ENCODE measurements around the gene PTPRE.
"Not testable (repeated sequence)": the region's sequence is repeated elsewhere in the genome, so short reads cannot be mapped to it uniquely, and the experiment has no call there.

PTPRE gene

DNA sequence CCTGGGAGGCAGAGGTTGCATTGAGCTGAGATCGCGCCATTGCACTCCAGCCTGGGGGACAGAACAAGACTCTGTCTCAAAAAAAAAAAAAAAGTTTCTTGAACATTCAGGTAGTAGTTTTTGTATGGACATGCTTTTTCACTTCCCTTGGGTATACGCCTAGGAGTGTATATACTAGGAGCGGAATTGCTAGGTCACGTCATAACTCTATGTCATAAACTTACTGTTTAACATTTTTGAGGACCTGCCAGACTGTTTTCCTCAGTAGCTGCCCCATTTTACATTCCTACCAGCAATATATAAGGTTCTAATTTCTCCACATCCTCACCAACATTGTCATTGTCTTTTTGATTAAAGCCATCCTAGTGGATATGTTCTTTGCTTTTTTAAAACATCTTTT, 167.7 kb downstream of the PTPRE start:
- DNase-seq (ENCODE audit: low read depth), result no peak

DNA sequence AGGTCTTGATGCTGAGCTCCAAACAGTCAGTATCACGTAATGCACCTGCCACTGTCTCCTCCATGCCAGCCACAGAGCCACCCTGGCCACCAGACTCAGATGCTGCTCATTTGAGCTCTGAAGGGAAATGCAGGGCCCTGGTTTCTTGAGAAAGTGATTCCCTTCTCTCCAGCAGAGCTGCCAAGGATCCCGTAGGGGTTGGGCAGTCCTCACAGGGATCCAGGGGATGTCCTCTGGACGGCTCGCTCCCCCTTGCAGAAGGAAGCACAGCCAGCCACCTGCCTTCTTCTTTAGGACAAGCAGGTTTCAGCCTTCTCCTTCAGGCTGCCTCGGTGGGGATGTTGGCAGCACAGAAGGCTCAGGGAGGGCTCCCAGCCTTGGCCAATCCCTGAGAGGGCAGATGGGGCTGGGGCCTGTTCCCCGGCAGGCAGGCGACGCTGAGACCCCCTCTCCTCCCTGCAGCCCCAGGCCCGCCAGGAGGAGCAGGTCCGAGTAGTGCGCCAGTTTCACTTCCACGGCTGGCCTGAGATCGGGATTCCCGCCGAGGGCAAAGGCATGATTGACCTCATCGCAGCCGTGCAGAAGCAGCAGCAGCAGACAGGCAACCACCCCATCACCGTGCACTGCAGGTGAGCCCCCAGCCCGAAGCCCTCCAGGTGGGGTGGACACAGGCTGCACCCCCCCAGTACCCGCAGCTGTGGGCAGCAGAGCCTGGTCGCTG, 170.4 kb downstream of the PTPRE start:
- no peak for DNase-seq (ENCODE audit: low read depth)

DNA sequence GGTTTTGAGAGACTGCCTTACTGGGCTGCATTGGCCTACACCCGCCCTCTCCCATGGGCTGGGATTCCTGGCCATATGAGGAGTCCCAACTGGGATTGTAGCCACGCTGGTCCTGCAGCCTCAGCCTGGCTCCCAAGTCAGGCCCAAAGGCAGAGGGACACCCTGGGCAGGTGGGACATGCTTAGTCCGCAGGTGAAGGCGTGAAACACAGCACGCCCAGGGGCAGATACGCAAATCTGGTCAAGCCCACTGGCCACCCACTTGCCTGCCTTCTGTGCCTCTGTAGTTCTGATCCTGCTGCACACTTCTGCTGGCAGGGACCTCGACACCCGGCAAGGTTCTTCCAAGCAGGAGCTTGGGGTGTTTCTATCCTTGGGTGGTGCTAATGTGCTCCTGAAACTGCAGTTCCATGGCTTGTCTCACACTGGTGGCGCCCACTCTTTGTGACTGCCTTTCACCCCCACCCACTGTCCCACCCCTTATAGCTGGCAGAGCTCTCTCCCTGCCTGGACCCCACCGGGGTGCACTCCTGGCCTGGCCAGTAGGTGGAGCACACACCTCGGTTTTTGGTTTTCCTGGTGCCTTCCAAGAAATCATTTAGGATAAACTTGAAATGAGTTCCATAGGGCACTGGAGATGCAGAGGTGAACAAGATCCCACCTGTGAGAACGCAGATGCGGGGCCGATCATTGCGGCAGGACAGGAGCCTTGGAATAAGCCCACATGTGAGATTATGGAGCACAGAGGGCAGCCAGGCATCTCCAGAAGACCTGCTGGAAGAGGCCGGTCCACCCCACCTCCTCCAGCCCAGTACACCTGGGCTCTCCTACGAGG, 171.4 kb downstream of the PTPRE start:
- peak; percentile 51 for DNase-seq (ENCODE audit: low read depth)

DNA sequence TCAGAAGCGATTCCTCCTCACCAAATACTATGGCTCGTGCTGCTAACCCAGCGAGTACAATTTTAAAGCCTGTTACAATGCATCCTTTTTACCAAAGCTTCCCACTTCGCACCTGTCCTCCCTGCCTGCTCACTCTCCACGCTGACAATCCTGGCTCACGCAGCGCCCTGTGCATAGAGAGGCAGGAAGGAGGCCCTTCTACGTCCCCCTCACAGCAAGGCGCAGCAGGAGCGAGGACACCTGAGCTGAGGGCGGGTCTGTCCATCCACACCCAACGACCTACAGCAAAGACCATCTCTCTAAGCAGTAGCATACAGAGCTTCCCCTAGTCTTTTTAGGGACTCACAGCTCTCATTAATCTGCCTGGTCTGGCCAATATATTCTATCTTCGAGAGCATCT, 173.3 kb downstream of the PTPRE start:
- DNase-seq (ENCODE audit: low read depth), result no peak

DNA sequence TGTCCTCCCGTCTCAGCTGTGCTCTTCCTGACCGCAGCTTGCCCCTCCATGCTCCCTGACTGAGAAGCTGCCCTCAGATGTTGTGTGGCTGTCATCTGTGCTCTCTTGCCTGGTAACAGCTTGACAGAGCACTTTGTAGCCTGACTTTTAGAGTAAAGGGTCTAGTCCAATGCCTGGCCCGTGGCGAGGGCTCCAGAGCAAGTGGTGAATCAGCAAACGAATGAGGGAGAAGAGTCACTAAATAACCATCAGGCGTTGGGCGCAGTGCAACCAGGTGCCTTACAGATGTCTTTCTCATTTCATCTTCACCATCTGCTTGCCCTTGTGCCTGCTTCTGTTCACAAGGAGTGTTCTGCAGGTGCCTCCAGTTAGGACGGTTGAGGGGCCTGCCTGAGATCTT, 173.7 kb downstream of the PTPRE start:
- DNase-seq (ENCODE audit: low read depth), result no peak

DNA sequence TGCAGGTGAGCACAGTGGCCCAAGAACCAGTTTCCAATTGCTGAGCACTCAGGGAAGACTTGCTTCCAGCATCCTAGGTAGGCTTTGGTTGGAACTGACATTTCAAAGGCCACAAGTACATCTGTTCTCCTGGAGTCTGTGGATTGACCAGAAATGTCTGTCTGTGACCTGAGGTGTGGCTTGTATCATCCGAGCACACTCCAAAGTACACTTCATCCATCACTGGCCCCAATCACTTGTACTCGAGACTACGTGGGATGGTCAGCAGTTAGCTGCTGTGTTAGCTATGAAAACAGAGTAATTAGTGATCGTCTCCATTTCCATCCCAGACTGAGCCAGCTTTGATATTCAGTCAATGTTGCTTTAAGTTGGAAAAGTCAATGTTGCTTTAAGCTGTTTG, 174.3 kb downstream of the PTPRE start:
- no peak for DNase-seq (ENCODE audit: low read depth)

DNA sequence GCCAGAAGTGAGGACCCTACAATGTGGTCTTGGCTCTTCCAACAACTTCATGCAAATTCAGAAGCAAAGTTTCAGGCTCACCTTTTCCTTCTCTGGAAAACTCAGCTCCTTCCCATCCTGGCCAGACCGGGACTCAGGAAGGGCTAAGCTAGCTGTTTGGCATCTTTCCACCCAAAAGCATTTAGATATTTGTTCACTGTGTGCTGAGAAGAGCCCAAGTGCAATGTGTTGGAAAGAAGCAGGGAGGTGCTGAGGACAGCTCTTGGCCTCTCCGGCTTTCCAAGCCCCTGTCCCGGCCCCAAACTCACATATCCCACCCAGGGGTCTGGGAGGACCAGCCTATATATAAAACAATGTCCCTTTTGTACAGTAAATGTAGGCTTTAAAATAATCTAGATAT, 174.8 kb downstream of the PTPRE start:
- DNase-seq (ENCODE audit: low read depth), result no peak

DNA sequence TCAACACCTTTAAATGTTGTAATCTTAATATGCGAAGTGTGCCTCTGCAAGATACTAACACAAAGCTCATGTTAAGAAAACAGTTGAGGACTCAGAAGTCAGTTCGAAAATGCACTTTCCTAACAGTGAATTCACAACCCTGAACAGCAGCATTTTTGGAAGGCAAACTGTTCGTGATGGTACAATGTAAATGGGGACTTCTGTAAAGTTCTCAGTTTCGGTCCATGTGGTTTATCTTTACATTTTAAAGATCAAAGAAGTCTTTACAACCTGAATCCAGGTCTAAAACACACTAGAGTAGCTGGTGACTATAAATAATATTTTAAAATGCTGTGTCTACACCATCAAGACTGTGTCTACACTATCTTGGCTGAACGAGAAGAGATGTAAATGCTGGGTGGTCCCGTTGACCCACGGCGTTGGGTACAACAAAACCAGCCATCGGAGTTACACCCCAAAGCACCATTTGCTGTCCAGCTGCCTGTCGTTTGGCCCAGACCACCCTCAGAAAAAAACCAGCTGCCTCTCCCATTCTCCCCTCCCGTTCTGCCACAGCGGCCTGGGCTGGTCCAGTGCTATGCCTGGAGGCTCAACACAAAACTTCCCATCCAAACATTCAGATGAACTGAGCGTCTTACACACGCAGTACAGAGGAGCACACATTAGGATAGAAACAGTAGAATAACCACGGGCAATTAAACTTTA, 176.4 kb downstream of the PTPRE start:
- no peak for DNase-seq (ENCODE audit: low read depth)

DNA sequence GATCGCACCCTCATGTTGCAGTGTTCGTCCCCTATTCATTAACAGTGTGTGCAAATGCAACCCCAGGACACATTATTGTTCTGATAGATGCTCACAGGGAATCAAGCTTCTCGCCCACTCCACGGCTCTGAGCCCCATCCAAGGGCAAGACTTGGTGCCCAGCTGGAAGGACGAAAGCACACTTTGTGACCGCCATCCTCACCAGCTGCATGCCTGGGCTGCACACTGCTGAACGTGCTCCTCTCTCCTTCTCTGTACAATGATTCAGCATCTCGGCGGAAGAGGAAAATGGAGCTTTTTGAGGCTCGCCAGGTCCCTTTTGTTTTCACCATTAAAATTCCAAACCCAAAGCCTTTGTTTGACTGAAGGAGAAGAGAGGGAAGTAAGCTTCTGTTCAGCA, 177.5 kb downstream of the PTPRE start:
- no peak for DNase-seq (ENCODE audit: low read depth)

DNA sequence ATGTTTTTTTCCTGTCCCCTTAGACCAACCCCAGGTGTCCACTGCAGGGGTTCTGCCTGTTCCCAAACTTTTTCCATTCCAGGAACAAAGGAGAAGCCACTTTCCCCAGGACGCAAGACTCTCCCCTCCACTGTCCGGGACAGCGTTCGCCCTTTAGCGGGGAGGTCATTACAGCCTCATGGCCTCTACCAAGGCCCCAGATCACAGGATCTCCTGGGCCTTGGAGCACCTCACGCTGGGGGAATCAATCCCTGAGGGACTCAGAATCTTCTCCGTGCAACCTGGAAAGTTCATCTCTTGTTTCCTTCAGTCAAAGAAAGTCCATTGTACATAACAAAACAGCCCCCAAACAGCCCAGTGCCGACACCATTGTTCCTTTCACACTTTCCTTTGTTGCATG, 178.1 kb downstream of the PTPRE start:
- DNase-seq (ENCODE audit: low read depth), result no peak

DNA sequence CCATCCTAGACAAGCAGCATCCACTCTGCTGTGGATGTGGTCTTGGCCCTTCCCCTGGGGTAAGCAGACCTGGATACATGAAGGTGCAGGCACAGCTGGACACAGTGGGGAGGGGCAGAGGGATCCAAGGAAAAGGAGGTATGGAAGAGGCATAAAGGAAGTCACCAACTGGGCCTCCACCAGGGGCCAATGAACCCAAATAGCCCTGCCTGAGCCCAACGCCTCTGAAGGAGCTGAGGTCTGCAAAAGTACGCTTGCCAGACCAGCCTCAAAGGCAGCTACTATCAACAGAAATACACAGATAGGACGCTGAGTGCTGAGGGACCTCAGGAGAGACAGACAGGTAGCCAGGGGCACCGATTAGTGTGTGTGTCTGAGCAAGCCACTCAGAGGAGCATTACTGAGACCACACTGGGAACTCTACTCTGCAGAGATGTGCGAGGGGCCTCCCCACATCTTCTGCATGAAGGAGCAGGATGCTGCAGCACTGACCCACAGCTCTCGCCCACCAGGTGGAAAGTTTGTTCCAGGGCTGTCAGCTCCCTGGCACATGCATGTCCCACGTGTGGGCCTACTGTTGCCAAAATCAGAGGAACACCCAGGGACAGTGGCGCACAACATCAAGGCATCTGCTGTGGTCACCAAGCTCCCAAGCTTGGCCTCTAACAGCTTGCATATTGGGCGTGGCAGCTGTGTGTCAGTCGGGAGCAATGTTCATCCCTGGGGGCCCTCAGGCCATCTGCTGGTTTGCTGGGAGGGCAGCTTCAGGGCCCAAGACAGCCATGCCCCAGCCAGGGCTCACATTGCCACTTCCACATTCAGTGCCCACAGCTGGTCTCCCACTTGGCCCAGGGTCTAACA, 179.3 kb downstream of the PTPRE start:
- DNase-seq (ENCODE audit: low read depth), result no peak

DNA sequence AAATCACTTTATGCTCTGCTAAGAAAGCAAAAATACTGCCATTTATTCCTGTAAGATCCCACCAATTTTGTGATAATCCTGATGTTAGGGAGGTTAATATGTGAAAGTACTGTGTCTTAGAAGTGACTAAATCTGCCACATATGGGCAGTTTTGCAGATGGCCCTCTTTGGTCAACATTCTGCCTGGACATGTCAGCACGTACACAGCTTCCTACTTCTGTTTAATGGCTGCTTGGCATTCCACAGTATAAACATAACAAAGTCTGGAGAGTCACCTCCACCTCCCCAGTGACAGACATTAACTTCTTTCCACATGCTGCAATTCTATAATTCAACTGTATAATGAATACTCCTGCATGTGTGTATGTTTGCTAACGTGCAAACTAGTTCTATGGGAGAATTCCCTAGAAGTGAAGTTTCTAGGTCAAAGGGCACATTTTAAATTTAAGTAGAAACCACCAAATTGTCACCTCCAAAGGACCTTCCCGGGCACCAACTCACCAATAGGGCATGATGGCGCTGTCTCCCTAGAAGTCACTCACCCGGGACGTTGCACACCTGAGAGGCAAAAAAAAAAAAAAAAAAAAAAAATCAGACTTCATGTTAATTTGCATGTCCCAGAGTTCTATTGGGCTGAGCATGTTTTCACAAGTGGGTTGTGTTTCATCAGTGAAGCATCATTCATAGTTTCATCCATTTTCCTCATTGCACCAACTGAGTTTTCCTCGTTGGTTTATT, 180.4 kb downstream of the PTPRE start:
- DNase-seq (ENCODE audit: low read depth), result peak; percentile 7

DNA sequence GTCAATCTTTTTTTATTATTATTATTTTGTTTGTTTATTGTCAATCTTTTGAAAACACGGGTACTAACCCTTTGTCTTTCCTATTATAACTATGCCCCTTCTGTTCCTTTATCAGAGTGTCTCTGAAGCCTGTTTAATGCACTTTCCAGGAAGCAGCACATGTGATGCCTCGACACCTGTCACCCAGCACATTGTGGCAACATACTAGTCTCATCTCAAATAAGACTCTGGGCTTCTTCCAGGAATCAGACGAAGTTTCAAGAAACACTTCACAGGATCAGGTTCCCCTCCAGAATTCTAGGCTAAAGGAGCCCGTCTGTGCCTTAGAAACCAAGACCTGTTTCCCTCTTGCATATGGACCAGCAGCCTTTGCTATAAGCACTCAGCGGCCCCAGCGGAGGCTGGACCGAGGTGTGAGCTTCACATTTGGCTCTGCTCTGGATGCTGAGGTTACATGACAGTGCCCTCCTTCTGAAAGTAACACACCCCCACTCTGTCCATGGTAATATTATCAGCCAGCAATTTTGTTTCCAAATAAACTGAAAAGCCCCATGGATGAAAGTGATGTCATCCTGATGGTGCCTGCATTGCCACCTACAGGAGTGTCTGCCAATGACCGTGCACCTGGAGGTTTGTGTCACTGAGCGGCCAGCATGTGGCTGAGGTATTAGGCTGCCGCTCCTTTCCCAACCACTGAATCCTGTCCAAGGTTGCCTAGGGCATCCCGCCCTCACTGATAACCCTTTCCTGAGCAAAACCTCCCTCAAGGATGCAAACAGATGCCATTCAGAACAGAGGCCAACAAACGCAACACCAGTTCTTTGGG, 181.2 kb downstream of the PTPRE start:
- no peak for DNase-seq (ENCODE audit: low read depth)

DNA sequence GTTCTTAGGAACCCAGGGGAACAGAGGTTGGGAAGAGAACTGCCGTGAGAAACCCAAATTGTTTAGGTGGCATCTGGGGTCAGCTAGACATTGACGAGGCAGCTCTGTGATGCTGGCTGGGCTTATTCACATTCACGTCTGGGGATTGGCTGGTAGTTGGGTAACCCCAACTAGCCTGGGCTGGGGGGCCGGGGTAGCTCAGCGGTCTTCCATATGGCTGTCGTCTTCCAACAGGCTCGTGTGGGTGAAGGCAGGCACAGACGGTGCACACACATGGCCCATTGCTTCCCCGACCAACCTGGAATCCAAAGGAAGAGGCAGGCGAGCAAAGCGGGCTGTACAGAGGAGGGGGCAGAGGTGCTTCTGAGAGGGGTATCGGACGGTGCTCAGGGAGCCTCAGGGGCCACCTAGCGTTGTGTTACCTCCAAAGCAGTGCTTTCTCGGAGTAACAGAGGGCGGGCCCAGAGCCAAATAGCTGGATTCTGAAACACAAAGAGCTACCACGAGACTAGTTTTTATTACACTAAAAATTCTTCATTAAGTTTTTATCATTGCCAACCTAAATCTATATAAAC, 184.8 kb downstream of the PTPRE start:
- no peak for DNase-seq (ENCODE audit: low read depth)

DNA sequence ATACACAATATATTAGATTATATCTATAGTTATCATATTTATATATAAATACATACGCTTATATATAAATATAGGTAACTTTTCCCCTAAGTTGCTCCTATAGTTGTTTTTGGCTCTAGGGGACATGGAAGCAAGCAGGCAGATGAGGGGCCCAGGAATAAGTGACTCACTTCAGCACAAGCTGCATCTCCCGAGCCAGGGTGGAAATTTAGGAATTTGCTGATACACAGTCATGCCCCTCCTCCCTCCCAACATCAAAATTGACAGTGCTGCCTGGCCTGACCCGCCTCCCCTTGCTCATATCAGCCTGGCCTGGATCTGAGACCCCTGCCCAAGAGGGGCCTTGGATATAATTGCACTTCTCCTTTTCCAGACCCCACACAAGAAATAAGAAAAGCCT, 185.6 kb downstream of the PTPRE start:
- DNase-seq (ENCODE audit: low read depth), result peak; percentile 25

DNA sequence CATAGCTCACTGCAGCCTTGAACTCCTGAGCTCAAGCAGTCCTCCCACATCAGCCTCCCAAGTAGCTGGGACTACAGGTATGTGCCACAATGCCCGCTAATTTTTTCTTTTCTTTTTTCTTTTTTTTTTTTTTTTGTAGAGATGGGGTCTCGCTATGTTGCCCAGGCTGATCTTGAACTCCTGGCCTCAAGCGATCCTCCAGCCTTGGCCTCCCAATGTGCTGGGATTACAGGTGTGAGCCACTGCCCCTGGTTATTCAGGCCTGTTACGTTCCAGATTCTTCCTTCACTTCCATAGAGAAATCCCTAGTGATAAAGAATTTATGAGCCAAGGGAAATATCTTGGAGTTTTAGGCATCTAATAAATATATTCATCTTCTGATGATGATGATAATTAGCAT, 187.7 kb downstream of the PTPRE start:
- DNase-seq (ENCODE audit: low read depth), result not testable (repeated sequence)

DNA sequence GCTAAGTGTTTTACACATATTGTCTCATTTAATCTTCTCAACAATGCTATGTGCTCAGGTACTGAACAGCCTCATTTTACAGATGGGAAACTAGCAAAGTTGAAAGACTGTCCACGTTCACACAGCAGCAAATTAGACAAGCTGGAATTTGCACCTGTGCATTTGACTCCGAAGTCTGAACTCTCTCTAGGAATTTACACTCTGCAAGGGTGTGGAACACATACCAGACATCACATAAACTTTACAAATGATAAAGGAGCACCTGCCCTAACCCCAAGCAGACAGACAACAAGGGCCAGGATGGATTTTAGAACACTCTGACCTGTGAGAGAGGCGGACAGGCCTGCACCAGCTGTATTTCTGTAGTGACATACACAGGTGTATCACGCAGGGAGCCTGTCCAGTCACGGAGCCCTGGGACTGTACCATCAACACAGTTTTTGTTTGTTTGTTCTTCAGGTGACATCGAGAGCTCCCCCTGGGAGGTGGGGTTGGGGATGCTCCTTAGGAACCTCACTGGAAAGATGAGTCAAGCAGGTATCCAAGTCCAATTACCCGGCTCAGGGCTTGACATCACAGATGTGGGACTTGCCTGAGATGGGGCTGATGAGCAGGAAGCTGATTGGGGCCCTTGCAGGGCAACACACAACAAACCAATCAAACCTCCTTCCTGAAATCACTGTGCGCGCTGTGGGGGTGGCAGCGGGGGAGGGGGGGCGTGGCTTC, 188.3 kb downstream of the PTPRE start:
- DNase-seq (ENCODE audit: low read depth), result no peak

DNA sequence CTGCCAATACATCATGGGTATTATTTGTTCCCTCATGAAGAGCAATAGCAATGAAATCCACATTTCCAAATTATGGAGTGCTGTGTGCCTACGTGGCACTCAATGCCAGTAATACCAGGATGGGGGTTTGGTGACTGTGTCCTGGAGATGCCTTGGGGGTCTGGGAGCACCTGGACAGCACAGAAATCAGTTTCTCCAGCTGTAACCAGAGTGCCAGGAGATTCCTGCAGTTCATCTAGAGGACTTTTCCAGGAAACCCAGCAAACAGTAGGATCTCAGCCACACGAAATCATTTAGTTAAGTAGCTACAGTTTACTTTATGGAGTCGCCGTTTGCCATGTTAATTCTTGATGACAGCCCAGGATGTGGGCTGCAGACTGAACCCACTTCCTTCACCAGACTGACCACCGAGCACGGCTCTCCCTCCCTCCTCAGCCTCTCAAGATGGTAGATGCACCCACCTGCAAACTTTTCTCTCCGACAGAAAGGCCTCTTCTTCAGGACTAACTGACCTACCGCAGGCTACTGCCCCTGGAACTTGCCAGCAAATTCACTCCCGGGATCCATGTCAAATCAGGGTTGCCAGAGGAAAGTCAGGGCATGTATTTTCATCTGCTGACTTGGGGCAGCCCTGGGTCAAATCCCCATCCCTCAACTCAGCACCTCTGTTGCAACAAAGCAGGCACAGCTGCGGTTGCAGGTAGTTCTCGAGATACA, 189.0 kb downstream of the PTPRE start:
- DNase-seq (ENCODE audit: low read depth), result no peak
